ENCODE results near the gene BDP1.
A peak's percentile ranks its signal among the peaks of the same experiment; 100 is the strongest.
"Not testable (repeated sequence)": the region's sequence is repeated elsewhere in the genome, so short reads cannot be mapped to it uniquely, and the experiment has no call there.

Gene BDP1

GRCh38 chr5:71571811-71572210 lies 116.4 kb downstream of the BDP1 start:
- not testable (repeated sequence) for DNase-seq

GRCh38 chr5:71573591-71573990 lies 118.1 kb downstream of the BDP1 start:
- no peak for DNase-seq

GRCh38 chr5:71575588-71575987 lies 120.1 kb downstream of the BDP1 start:
- DNase-seq, result not testable (repeated sequence)

- DNase-seq, result no peak
Observed at GRCh38 chr5:71576241-71576640, 120.8 kb downstream of the BDP1 start.

- DNase-seq, result not testable (repeated sequence)
Observed at GRCh38 chr5:71577839-71578238, 122.4 kb downstream of the BDP1 start.

- no peak for DNase-seq
Observed at GRCh38 chr5:71582945-71583584, 127.6 kb downstream of the BDP1 start.

GRCh38 chr5:71586052-71586940 lies 130.8 kb downstream of the BDP1 start:
- no peak for DNase-seq

- DNase-seq, result peak; percentile 93
Observed at GRCh38 chr5:71586941-71587765, 131.7 kb downstream of the BDP1 start, which contains the start of gene MCCC2. TSS of gene MCCC2 (plus strand) at chr5:71587340. CDS start at chr5:71587426, 86 bp downstream.

GRCh38 chr5:71587766-71588532 lies 132.5 kb downstream of the BDP1 start:
- no peak for DNase-seq

- DNase-seq, result no peak
Observed at GRCh38 chr5:71588533-71588885, 133.1 kb downstream of the BDP1 start.

- DNase-seq, result no peak
Observed at GRCh38 chr5:71589903-71590302, 134.5 kb downstream of the BDP1 start.

- DNase-seq, result no peak
Observed at GRCh38 chr5:71591100-71591499, 135.6 kb downstream of the BDP1 start.

GRCh38 chr5:71596169-71596568 lies 140.7 kb downstream of the BDP1 start:
- DNase-seq, result no peak

- DNase-seq, result no peak
Observed at GRCh38 chr5:71597001-71597400, 141.6 kb downstream of the BDP1 start.

GRCh38 chr5:71600783-71601182 lies 145.3 kb downstream of the BDP1 start:
- no peak for DNase-seq

GRCh38 chr5:71601222-71602026 lies 146.0 kb downstream of the BDP1 start:
- peak; percentile 4 for DNase-seq

GRCh38 chr5:71609916-71610315 lies 154.5 kb downstream of the BDP1 start:
- DNase-seq, result not testable (repeated sequence)

- no peak for DNase-seq
Observed at GRCh38 chr5:71615809-71616208, 160.4 kb downstream of the BDP1 start.
